CD4-positive, alpha-beta T cell treated with Interleukin-17A for 4 hours (primary cell): ENCODE results near the gene TMOD3.
A peak's percentile ranks its signal among the peaks of the same experiment; 100 is the strongest.
"Not testable (repeated sequence)": the region's sequence is repeated elsewhere in the genome, so short reads cannot be mapped to it uniquely, and the experiment has no call there.

Experiments
- DNase-seq: peaks from one replicate; pipeline ENCODE4 v3.0.0-alpha.2; 2020; ENCODE audit warnings: mixed read lengths

TMOD3 gene

GRCh38 chr15:51829376-51830275 lies at the start of gene TMOD3:
Gene TMOD3 (plus strand): TSS chr15:51829653. CDS start chr15:51862885, 33,232 bp downstream.
- DNase-seq = peak; percentile 91

- DNase-seq = no peak
These were observed 48.8 kb upstream of the TMOD3 start for GRCh38 chr15:51780636-51781035.

- DNase-seq = no peak
These were observed 47.9 kb upstream of the TMOD3 start for GRCh38 chr15:51781506-51781905.

- DNase-seq = no peak
These were observed 47.0 kb upstream of the TMOD3 start for GRCh38 chr15:51782357-51782896.

- no peak for DNase-seq
These were observed 45.5 kb upstream of the TMOD3 start for GRCh38 chr15:51783967-51784366.

GRCh38 chr15:51787130-51787529 lies 42.3 kb upstream of the TMOD3 start:
- DNase-seq = not testable (repeated sequence)

- not testable (repeated sequence) for DNase-seq
These were observed 37.0 kb upstream of the TMOD3 start for GRCh38 chr15:51792474-51792873.

GRCh38 chr15:51793521-51794305 lies 35.7 kb upstream of the TMOD3 start:
- DNase-seq = peak; percentile 9

- DNase-seq = no peak
These were observed 32.5 kb upstream of the TMOD3 start for GRCh38 chr15:51796847-51797401.

GRCh38 chr15:51798281-51798680 lies 31.2 kb upstream of the TMOD3 start:
- DNase-seq = no peak

- no peak for DNase-seq
These were observed 29.9 kb upstream of the TMOD3 start for GRCh38 chr15:51799282-51800252.

- peak; percentile 10 for DNase-seq
These were observed 28.0 kb upstream of the TMOD3 start for GRCh38 chr15:51801391-51801835.

- no peak for DNase-seq
These were observed 26.9 kb upstream of the TMOD3 start for GRCh38 chr15:51802593-51802992.

GRCh38 chr15:51803965-51804364 lies 25.5 kb upstream of the TMOD3 start:
- DNase-seq = no peak

GRCh38 chr15:51806123-51806522 lies 23.3 kb upstream of the TMOD3 start:
- DNase-seq = no peak

GRCh38 chr15:51809457-51809856 lies 20.0 kb upstream of the TMOD3 start:
- no peak for DNase-seq

GRCh38 chr15:51812598-51812997 lies 16.9 kb upstream of the TMOD3 start:
- DNase-seq = no peak

- no peak for DNase-seq
These were observed 14.8 kb upstream of the TMOD3 start for GRCh38 chr15:51814606-51815005.

GRCh38 chr15:51816611-51817010 lies 12.8 kb upstream of the TMOD3 start:
- no peak for DNase-seq

- DNase-seq = no peak
These were observed 11.3 kb upstream of the TMOD3 start for GRCh38 chr15:51818150-51818549.

GRCh38 chr15:51825698-51826097 lies 3.8 kb upstream of the TMOD3 start:
- no peak for DNase-seq
